Measurements from ENCODE around the gene WDR64. TPM values are rescaled to one million over a fixed set of nuclear protein-coding genes. Genes with fewer than 3 reads are reported as not detected.

WDR64 gene
- total RNA-seq, 1 experiment from 2014 or later: not detected

DNA sequence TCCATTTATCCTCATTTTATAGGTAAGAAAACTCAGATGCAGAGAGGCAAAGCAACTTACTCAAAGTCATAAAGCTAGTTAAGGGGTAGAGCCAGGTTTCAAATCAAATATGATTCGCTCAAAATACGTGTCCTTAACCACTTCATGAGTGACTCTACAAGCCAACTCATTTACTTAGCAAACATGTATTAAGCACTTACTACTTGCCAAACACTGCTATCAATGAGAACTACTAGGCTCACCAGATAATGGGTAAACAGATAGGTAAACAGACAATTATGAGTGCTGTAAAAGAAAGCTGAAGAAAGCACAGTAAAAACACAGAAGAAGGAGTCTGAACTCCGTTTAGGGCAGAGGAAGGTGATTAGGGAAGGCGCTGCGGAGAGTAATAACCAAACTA is 65.9 kb downstream of the WDR64 start:
- ChIA-PET CTCF (no interaction called here), POLR2A (ENCODE audit: low non-redundant PET) (no interaction called here)
- intact Hi-C loops (cut with micrococcal nuclease; ENCODE audit: unreplicated experiment): no loop called here
- Histone ChIP-seq H3K4me1 (ENCODE audit: insufficient read depth, low read length, poor library complexity, severe bottlenecking) (peaks cover 13% of the 10 kb centered on the region), H3K27ac (ENCODE audit: low read depth, low read length, poor library complexity, severe bottlenecking) (no peak overlapping the region), H3K9me3 (ENCODE audit: low read depth, low read length, poor library complexity, severe bottlenecking) (no peaks in the 10 kb centered on the region), H3K27me3 (replicated peaks; ENCODE audit: insufficient read depth, low read depth, low read length, poor library complexity) (no peaks in the 10 kb centered on the region), H3K4me3 (ENCODE audit: low read depth, low read length, poor library complexity, severe bottlenecking) (no peak overlapping the region), H3K36me3 (ENCODE audit: insufficient read depth, low read length, poor library complexity, severe bottlenecking) (no peaks in the 10 kb centered on the region)
- no peak for TF ChIP-seq EZH2 (IDR thresholded peaks at IDR 0.05; ENCODE audit: borderline replicate concordance, low read depth, low read length, poor library complexity, severe bottlenecking)
- TF ChIP-seq, protein P1, sequence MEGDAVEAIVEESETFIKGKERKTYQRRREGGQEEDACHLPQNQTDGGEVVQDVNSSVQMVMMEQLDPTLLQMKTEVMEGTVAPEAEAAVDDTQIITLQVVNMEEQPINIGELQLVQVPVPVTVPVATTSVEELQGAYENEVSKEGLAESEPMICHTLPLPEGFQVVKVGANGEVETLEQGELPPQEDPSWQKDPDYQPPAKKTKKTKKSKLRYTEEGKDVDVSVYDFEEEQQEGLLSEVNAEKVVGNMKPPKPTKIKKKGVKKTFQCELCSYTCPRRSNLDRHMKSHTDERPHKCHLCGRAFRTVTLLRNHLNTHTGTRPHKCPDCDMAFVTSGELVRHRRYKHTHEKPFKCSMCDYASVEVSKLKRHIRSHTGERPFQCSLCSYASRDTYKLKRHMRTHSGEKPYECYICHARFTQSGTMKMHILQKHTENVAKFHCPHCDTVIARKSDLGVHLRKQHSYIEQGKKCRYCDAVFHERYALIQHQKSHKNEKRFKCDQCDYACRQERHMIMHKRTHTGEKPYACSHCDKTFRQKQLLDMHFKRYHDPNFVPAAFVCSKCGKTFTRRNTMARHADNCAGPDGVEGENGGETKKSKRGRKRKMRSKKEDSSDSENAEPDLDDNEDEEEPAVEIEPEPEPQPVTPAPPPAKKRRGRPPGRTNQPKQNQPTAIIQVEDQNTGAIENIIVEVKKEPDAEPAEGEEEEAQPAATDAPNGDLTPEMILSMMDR (conservative IDR thresholded peaks at IDR 0.05; ENCODE audit: low read depth, low read length): no peak
- DNase-seq (ENCODE audit: low spot score): no peak
- no TSS peak for BruUV-seq (replicated peaks)

DNA sequence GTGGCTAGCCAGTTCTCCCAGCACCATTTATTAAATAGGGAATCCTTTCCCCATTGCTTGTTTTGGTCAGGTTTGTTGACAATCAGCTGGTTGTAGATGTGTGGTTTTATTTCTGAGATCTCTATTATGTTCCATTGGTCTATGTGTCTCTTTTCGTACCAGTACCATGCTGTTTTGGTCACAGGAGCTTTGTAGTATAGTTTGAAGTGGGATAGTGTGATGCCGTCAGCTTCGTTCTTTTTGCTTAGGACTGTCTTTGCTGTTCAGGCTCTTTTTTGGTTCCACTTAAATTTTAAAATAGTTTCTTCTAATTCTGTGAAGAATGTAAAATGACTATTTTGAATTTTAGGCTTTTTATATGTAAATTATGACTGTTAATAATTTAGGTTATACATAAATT is 68.9 kb downstream of the WDR64 start:
- no peak for DNase-seq (ENCODE audit: low spot score)
- CTCF ChIA-PET: no interaction called here
- BruUV-seq (replicated peaks): no TSS peak

DNA sequence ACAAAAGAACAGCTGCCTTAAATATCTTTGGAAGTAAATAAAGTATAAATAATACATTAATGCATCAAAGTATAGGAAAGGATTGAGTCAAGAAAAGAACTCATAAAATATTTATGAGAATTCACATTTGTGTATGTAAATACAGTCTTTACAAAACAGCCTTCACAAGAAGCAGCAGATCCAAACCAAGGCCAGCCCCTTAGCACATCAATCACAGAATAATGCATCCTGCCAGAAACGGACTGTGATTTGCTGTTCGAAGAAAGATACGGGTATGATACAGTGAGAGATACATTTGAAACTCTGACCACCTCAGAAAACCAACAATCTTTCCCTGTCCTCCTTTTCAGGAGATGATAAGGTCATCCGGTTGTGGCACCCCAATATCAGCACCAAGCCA is 70.9 kb downstream of the WDR64 start:
- DNase-seq (ENCODE audit: low spot score): no peak
- Histone ChIP-seq H3K4me3 (ENCODE audit: low read depth, low read length, poor library complexity, severe bottlenecking) (no peak overlapping the region), H3K9me3 (ENCODE audit: low read depth, low read length, poor library complexity, severe bottlenecking) (no peaks in the 10 kb centered on the region), H3K4me1 (ENCODE audit: insufficient read depth, low read length, poor library complexity, severe bottlenecking) (no peaks in the 10 kb centered on the region), H3K27me3 (replicated peaks; ENCODE audit: insufficient read depth, low read depth, low read length, poor library complexity) (no peaks in the 10 kb centered on the region), H3K36me3 (ENCODE audit: insufficient read depth, low read length, poor library complexity, severe bottlenecking) (no peaks in the 10 kb centered on the region), H3K27ac (ENCODE audit: low read depth, low read length, poor library complexity, severe bottlenecking) (no peak overlapping the region)
- no TSS peak for BruUV-seq (replicated peaks)
- TF ChIP-seq EZH2 (IDR thresholded peaks at IDR 0.05; ENCODE audit: borderline replicate concordance, low read depth, low read length, poor library complexity, severe bottlenecking): no peak
- TF ChIP-seq, protein P1 (conservative IDR thresholded peaks at IDR 0.05; ENCODE audit: low read depth, low read length): no peak
- CTCF ChIA-PET: no interaction called here
- intact Hi-C loops (cut with micrococcal nuclease; ENCODE audit: unreplicated experiment): no loop called here
- POLR2A ChIA-PET (ENCODE audit: low non-redundant PET): no interaction called here

More for the DNA sequence above, 68.9 kb downstream of the WDR64 start:
- intact Hi-C loops (cut with micrococcal nuclease; ENCODE audit: unreplicated experiment): no loop called here
- no peaks in the 10 kb centered on the region for H3K9me3 ChIP-seq (ENCODE audit: low read depth, low read length, poor library complexity, severe bottlenecking)
- no peak overlapping the region for H3K27ac ChIP-seq (ENCODE audit: low read depth, low read length, poor library complexity, severe bottlenecking)
- no peaks in the 10 kb centered on the region for H3K27me3 ChIP-seq (replicated peaks; ENCODE audit: insufficient read depth, low read depth, low read length, poor library complexity)
- no peak overlapping the region for H3K4me3 ChIP-seq (ENCODE audit: low read depth, low read length, poor library complexity, severe bottlenecking)
- POLR2A ChIA-PET (ENCODE audit: low non-redundant PET): no interaction called here
- H3K36me3 ChIP-seq (ENCODE audit: insufficient read depth, low read length, poor library complexity, severe bottlenecking): no peaks in the 10 kb centered on the region
- peaks cover 2% of the 10 kb centered on the region for H3K4me1 ChIP-seq (ENCODE audit: insufficient read depth, low read length, poor library complexity, severe bottlenecking)
- no peak for TF ChIP-seq EZH2 (IDR thresholded peaks at IDR 0.05; ENCODE audit: borderline replicate concordance, low read depth, low read length, poor library complexity, severe bottlenecking)
- TF ChIP-seq, protein P1 (conservative IDR thresholded peaks at IDR 0.05; ENCODE audit: low read depth, low read length): no peak

All from A673 (cell line).